SK-N-SH (cell line): ENCODE data around the gene CTBP2. TPM values are rescaled to one million over a fixed set of nuclear protein-coding genes. Genes with fewer than 3 reads are reported as not detected.

ENCODE experiments used
- CTCF ChIA-PET: fragments of 300-600, 350-600 bp; formaldehyde crosslinking; extraction: SDS; loops from one replicate; lab custom pipeline; 2021; lab: Yijun Ruan, JAX
- POLR2A ChIA-PET: fragments of 350-600 bp; sonication (Branson Sonifier 250); formaldehyde crosslinking; extraction: SDS; loops from one replicate; lab custom pipeline; 2020; ENCODE audit warnings: antibody characterized with exemption, inconsistent platforms; lab: Yijun Ruan, JAX
- DNase-seq: peaks from one replicate; pipeline ENCODE4 v3.0.0; 2012
- H2AFZ ChIP-seq: fragments of 200-600 bp; sonication (generic); 2 replicates; pipeline ENCODE4 v1.8.1; 2016; ENCODE audit warnings: antibody characterized with exemption, mild to moderate bottlenecking, low read depth
- H3F3A ChIP-seq: fragments of 200-600 bp; sonication (generic); replicated peaks from 2 replicates; pipeline ENCODE3; 2016; ENCODE audit warnings: antibody characterized with exemption, mild to moderate bottlenecking; ENCODE audit not compliant: insufficient read depth
- H3K27ac ChIP-seq, 2 experiments: fragments of 200-500 bp in 1 of 2; fragments of 200-600 bp in 1 of 2; sonication (Bioruptor generic) in 1 of 2; sonication (generic), shearing (Covaris generic) in 1 of 2; 2 replicates each; pipeline versions ENCODE4 v1.5.1 to v1.6.1; 2014 to 2016; ENCODE audit warnings: low read depth in 2 of 2, inconsistent platforms in 1 of 2, low read length in 1 of 2, mild to moderate bottlenecking in 1 of 2, mixed read lengths in 1 of 2
- H3K27me3 ChIP-seq: fragments of 200-600 bp; sonication (generic), shearing (Covaris generic); 2 replicates; pipeline ENCODE4 v1.6.1; 2016; ENCODE audit warnings: mixed run types; ENCODE audit not compliant: insufficient read depth
- H3K36me3 ChIP-seq, 2 experiments: fragments of 200-500 bp in 1 of 2; fragments of 200-600 bp in 1 of 2; sonication (Bioruptor generic) in 1 of 2; sonication (generic) in 1 of 2; replicated peaks in 1 of 2; 2 replicates each; pipeline versions ENCODE3 to v1.5.1; 2014 to 2016; ENCODE audit warnings: low read length in 1 of 2, mild to moderate bottlenecking in 1 of 2; ENCODE audit not compliant: insufficient read depth in 2 of 2, control insufficient read depth in 1 of 2
- H3K4me1 ChIP-seq, 2 experiments: fragments of 200-500 bp in 1 of 2; fragments of 200-600 bp in 1 of 2; sonication (Bioruptor generic) in 1 of 2; sonication (generic), shearing (Covaris generic) in 1 of 2; 2 replicates each; pipeline versions ENCODE4 v1.5.1 to v1.6.1; 2014 to 2016; ENCODE audit warnings: low read depth in 1 of 2, low read length in 1 of 2, mixed run types in 1 of 2; ENCODE audit not compliant: insufficient read depth in 2 of 2, control insufficient read depth in 1 of 2
- H3K4me2 ChIP-seq: fragments of 200-600 bp; sonication (generic), shearing (Covaris generic); 2 replicates; pipeline ENCODE4 v1.6.1; 2017; ENCODE audit warnings: mixed run types
- H3K4me3 ChIP-seq, 2 experiments: fragments of 200-500 bp in 1 of 2; fragments of 200-600 bp in 1 of 2; sonication (Bioruptor generic) in 1 of 2; sonication (generic), shearing (Covaris generic) in 1 of 2; 2 replicates each; pipeline versions ENCODE4 v1.5.1 to v1.8.1; 2014 to 2016; ENCODE audit warnings: low read depth in 2 of 2, inconsistent platforms in 1 of 2, low read length in 1 of 2, mild to moderate bottlenecking in 1 of 2, mixed read lengths in 1 of 2, moderate library complexity in 1 of 2
- H3K79me2 ChIP-seq: fragments of 200-600 bp; sonication (generic); 2 replicates; pipeline ENCODE4 v1.8.1; 2017; ENCODE audit warnings: mild to moderate bottlenecking; ENCODE audit not compliant: insufficient read depth
- H3K9ac ChIP-seq: fragments of 200-600 bp; sonication (generic); 2 replicates; pipeline ENCODE4 v1.6.1; 2017; ENCODE audit warnings: mixed run types
- H3K9me2 ChIP-seq: fragments of 200-600 bp; sonication (generic); 2 replicates; pipeline ENCODE4 v1.6.1; 2017; ENCODE audit warnings: mixed run types
- H3K9me3 ChIP-seq: fragments of 200-600 bp; sonication (generic); 2 replicates; pipeline ENCODE4 v1.6.1; 2017; ENCODE audit warnings: mixed run types, mild to moderate bottlenecking, moderate library complexity
- H4K20me1 ChIP-seq: fragments of 200-600 bp; sonication (generic); 2 replicates; pipeline ENCODE4 v1.6.1; 2017; ENCODE audit warnings: mild to moderate bottlenecking, mixed run types; ENCODE audit not compliant: insufficient read depth
- ELF1 ChIP-seq: IDR thresholded peaks from 2 replicates; pipeline ENCODE4 v1.4.0; 2012
- EP300 ChIP-seq, 2 experiments: IDR thresholded peaks; 2 replicates each; pipeline versions ENCODE4 v1.4.0 to v1.6.1; 2012; ENCODE audit warnings: borderline replicate concordance in 1 of 2, low read depth in 1 of 2, low read length in 1 of 2
- EZH2phosphoT487 ChIP-seq: fragments of 200-600 bp; sonication (generic); IDR thresholded peaks from 2 replicates; pipeline ENCODE4 v1.6.1; 2017; ENCODE audit warnings: low read depth, mixed run types, mild to moderate bottlenecking, antibody characterized with exemption, moderate library complexity, borderline replicate concordance
- FOXM1 ChIP-seq: IDR thresholded peaks from 2 replicates; pipeline ENCODE4 v1.4.0; 2012; ENCODE audit warnings: low read depth, mild to moderate bottlenecking
- GABPA ChIP-seq: IDR thresholded peaks from 2 replicates; pipeline ENCODE4 v1.4.0; 2012; ENCODE audit warnings: low read depth, mild to moderate bottlenecking
- JUND ChIP-seq: IDR thresholded peaks from 2 replicates; pipeline ENCODE4 v1.4.0; 2012
- MEF2A ChIP-seq: IDR thresholded peaks from 2 replicates; pipeline ENCODE4 v1.4.0; 2012; ENCODE audit warnings: low read depth, borderline replicate concordance
- NFIC ChIP-seq: IDR thresholded peaks from 2 replicates; pipeline ENCODE4 v1.4.0; 2012; ENCODE audit warnings: borderline replicate concordance
- RCOR1 ChIP-seq: fragments of 150-350 bp; IDR thresholded peaks from 2 replicates; pipeline ENCODE4 v1.6.1; 2017; ENCODE audit warnings: antibody characterized with exemption, low read length
- RFX5 ChIP-seq: IDR thresholded peaks from 2 replicates; pipeline ENCODE4 v1.6.1; 2012; ENCODE audit warnings: mild to moderate bottlenecking, improper control_type of control experiment, low read length
- RXRA ChIP-seq: IDR thresholded peaks from 2 replicates; pipeline ENCODE4 v1.4.0; 2012; ENCODE audit warnings: low read depth, mild to moderate bottlenecking, borderline replicate concordance
- SIN3A ChIP-seq: IDR thresholded peaks from 2 replicates; pipeline ENCODE4 v1.6.1; 2012; ENCODE audit warnings: low read depth, mild to moderate bottlenecking, low read length, moderate library complexity, borderline replicate concordance
- TCF12 ChIP-seq: IDR thresholded peaks from 2 replicates; pipeline ENCODE4 v1.4.0; 2012
- USF1 ChIP-seq: IDR thresholded peaks from 2 replicates; pipeline ENCODE4 v1.4.0; 2012; ENCODE audit warnings: low read depth, borderline replicate concordance
- YY1 ChIP-seq: IDR thresholded peaks from 2 replicates; pipeline ENCODE4 v1.4.0; 2012; ENCODE audit warnings: low read depth, mild to moderate bottlenecking
- ZBTB33 ChIP-seq: IDR thresholded peaks from 2 replicates; pipeline ENCODE4 v1.4.0; 2012; ENCODE audit warnings: low read depth, borderline replicate concordance
- WGBS: methylation state at CpG from one replicate; pipeline ENCODE4 v1.1.6; 2017; ENCODE audit warnings: low lambda C conversion rate; 5-methylcytosine and 5-hydroxymethylcytosine counted together
- polyA plus RNA-seq, 3 experiments: library from polyadenylated mRNA; depleted of rRNA; stranded (reverse); fragments of >200 nt; gene quantifications; 2 replicates each; pipeline ENCODE4 v1.2.3, GENCODE V29; 2012
- TF ChIP-seq, protein P1 (sequence below): IDR thresholded peaks from 2 replicates; pipeline ENCODE4 v1.6.1; 2012; ENCODE audit warnings: mild to moderate bottlenecking, low read depth, low read length, moderate library complexity
- TF ChIP-seq, protein P2 (sequence below): fragments of 150-350 bp; IDR thresholded peaks from 2 replicates; pipeline ENCODE4 v1.6.1; 2016; ENCODE audit warnings: mild to moderate bottlenecking, low read depth, low read length

The CTBP2 gene
- polyA plus RNA-seq, 1 of the 3 experiments (the other 2 are of a cell fraction) = 69.7 TPM

DNA sequence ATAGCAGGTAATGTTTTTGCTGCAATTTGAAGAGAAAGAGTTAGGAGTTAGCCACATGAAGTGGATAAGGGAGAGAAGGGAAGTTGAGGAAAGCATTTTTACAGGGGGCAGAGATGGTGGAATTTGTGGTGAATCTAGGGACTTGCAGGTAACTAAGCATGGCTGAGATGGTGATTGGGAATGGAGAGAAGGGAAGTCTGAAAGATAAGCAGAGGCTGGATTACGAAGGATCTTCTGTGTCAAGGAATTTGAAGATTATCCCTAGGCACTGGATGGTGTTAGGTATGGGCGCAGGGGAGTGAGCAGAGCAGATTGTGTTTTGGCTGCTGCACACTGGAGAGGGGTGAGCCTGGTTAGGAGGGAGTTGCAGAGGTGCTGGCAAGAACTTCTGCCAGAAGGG lies 193.1 kb downstream of the CTBP2 start:
- Histone ChIP-seq H3K9me2 (no peaks in the 10 kb centered on the region), H3K27ac (no peak overlapping the region), H3F3A (peaks cover 4% of the 10 kb centered on the region), H3K4me3 (no peak overlapping the region), H3K27me3 (no peaks in the 10 kb centered on the region), H4K20me1 (peaks cover 48% of the 10 kb centered on the region), H3K79me2 (peaks cover 87% of the 10 kb centered on the region), H2AFZ (no peak overlapping the region), H3K9ac (no peak overlapping the region), H3K4me1 (peaks cover 0 to 5% of the 10 kb centered on the region in 2 experiments; a peak in 2 of 4 replicates), H3K9me3 (no peaks in the 10 kb centered on the region), H3K36me3 (peaks cover 28 to 38% of the 10 kb centered on the region in 2 experiments), H3K4me2 (no peak overlapping the region)
- 92% methylated on average over 2 of the region's 2 CpGs for WGBS
- DNase-seq = no peak
- ChIA-PET CTCF (no interaction called here), POLR2A (no interaction called here)
- TF ChIP-seq ELF1 (no peak), TCF12 (no peak), SIN3A (no peak), EP300 (IDR thresholded peaks at IDR 0.05; ENCODE audit: borderline replicate concordance in 1 of 2, low read depth in 1 of 2, low read length in 1 of 2) (no peak)

- H3K9me3 ChIP-seq = no peaks in the 10 kb centered on the region
- TF ChIP-seq YY1 (no peak), JUND (no peak), RFX5 (no peak), GABPA (no peak), ZBTB33 (no peak), RCOR1 (no peak), EZH2phosphoT487 (no peak), RXRA (no peak), FOXM1 (no peak), USF1 (no peak), ELF1 (no peak), NFIC (no peak), TCF12 (no peak), MEF2A (no peak)
- TF ChIP-seq, protein P1, sequence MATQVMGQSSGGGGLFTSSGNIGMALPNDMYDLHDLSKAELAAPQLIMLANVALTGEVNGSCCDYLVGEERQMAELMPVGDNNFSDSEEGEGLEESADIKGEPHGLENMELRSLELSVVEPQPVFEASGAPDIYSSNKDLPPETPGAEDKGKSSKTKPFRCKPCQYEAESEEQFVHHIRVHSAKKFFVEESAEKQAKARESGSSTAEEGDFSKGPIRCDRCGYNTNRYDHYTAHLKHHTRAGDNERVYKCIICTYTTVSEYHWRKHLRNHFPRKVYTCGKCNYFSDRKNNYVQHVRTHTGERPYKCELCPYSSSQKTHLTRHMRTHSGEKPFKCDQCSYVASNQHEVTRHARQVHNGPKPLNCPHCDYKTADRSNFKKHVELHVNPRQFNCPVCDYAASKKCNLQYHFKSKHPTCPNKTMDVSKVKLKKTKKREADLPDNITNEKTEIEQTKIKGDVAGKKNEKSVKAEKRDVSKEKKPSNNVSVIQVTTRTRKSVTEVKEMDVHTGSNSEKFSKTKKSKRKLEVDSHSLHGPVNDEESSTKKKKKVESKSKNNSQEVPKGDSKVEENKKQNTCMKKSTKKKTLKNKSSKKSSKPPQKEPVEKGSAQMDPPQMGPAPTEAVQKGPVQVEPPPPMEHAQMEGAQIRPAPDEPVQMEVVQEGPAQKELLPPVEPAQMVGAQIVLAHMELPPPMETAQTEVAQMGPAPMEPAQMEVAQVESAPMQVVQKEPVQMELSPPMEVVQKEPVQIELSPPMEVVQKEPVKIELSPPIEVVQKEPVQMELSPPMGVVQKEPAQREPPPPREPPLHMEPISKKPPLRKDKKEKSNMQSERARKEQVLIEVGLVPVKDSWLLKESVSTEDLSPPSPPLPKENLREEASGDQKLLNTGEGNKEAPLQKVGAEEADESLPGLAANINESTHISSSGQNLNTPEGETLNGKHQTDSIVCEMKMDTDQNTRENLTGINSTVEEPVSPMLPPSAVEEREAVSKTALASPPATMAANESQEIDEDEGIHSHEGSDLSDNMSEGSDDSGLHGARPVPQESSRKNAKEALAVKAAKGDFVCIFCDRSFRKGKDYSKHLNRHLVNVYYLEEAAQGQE = no peak
- TF ChIP-seq, protein P2, sequence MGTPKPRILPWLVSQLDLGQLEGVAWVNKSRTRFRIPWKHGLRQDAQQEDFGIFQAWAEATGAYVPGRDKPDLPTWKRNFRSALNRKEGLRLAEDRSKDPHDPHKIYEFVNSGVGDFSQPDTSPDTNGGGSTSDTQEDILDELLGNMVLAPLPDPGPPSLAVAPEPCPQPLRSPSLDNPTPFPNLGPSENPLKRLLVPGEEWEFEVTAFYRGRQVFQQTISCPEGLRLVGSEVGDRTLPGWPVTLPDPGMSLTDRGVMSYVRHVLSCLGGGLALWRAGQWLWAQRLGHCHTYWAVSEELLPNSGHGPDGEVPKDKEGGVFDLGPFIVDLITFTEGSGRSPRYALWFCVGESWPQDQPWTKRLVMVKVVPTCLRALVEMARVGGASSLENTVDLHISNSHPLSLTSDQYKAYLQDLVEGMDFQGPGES = no peak
- H3K79me2 ChIP-seq = peaks cover 89% of the 10 kb centered on the region
- peaks cover 4% of the 10 kb centered on the region for H3F3A ChIP-seq
- no peak for DNase-seq
- no peaks in the 10 kb centered on the region for H3K9me2 ChIP-seq
- CTCF ChIA-PET = no interaction called here
- H3K9ac ChIP-seq = no peak overlapping the region
- no peak overlapping the region for H2AFZ ChIP-seq
- no peak overlapping the region for H3K27ac ChIP-seq
- H3K36me3 ChIP-seq = peaks cover 26 to 30% of the 10 kb centered on the region in 2 experiments
- no peak overlapping the region for H3K4me3 ChIP-seq
- no peaks in the 10 kb centered on the region for H3K27me3 ChIP-seq
- peaks cover 61% of the 10 kb centered on the region for H4K20me1 ChIP-seq
- 83% methylated on average over 5 of the region's 5 CpGs for WGBS
- peaks cover 2 to 5% of the 10 kb centered on the region in 2 experiments; a peak in 3 of 4 replicates for H3K4me1 ChIP-seq
- H3K4me2 ChIP-seq = no peak overlapping the region
- POLR2A ChIA-PET = interaction anchor here (0.6 kb wide), 1 partner anchor 11 kb away, joined by 5 read pairs; no protein-coding TSS in a partner anchor
Observed at GRCh38 chr10:124966008-124966407, 194.4 kb downstream of the CTBP2 start.
